DND-41 (cell line): ENCODE measurements around the gene HOXD9.

Experiments used
- EZH2 ChIP-seq: IDR thresholded peaks from 3 replicates; pipeline ENCODE4 v1.6.1; 2012; ENCODE audit warnings: borderline replicate concordance, low read depth, mild to moderate bottlenecking, moderate library complexity, low read length, inconsistent platforms; ENCODE audit not compliant: severe bottlenecking
- TF ChIP-seq, protein P1 (sequence below): IDR thresholded peaks from 2 replicates; pipeline ENCODE4 v1.5.1; 2012; ENCODE audit warnings: borderline replicate concordance, low read length, moderate library complexity, mild to moderate bottlenecking; ENCODE audit not compliant: poor library complexity, severe bottlenecking; ENCODE audit errors: extremely low read depth

DNA sequence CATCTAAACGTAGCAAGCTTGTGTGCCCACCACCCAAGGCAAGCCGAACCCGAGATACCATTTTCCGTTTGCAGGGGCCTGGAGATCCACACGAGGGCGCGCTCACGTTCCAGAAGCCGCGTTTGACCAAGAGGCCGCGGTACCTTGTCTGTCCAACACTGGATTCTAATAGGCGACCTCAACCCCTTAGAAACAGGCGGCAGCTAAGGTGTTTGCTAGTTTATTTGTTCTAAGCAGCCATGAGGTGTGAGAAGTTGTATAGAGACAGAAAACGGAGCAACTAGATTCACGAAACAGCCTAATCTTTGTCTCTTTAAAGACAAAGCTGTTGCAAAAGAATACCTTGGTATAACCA is 11.2 kb upstream of the HOXD9 start:
- TF ChIP-seq, protein P1, sequence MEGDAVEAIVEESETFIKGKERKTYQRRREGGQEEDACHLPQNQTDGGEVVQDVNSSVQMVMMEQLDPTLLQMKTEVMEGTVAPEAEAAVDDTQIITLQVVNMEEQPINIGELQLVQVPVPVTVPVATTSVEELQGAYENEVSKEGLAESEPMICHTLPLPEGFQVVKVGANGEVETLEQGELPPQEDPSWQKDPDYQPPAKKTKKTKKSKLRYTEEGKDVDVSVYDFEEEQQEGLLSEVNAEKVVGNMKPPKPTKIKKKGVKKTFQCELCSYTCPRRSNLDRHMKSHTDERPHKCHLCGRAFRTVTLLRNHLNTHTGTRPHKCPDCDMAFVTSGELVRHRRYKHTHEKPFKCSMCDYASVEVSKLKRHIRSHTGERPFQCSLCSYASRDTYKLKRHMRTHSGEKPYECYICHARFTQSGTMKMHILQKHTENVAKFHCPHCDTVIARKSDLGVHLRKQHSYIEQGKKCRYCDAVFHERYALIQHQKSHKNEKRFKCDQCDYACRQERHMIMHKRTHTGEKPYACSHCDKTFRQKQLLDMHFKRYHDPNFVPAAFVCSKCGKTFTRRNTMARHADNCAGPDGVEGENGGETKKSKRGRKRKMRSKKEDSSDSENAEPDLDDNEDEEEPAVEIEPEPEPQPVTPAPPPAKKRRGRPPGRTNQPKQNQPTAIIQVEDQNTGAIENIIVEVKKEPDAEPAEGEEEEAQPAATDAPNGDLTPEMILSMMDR = no peak
- no peak for TF ChIP-seq EZH2
